Osteoblast (primary cell): ENCODE results near the gene UBA52. TPM values are rescaled to one million over a fixed set of nuclear protein-coding genes. Genes with fewer than 3 reads are reported as not detected.

Experiments
- DNase-seq: peaks from one replicate; pipeline ENCODE4 v3.0.0; 2011; ENCODE audit warnings: low spot score, mixed read lengths; ENCODE audit not compliant: insufficient read length; ENCODE audit errors: missing footprints
- H2AFZ ChIP-seq: 2 replicates; pipeline ENCODE4 v1.6.0; 2011; ENCODE audit warnings: mild to moderate bottlenecking, low read length
- H3K27ac ChIP-seq: 2 replicates; pipeline ENCODE4 v1.5.1; 2011; ENCODE audit warnings: mild to moderate bottlenecking, low read depth, low read length, moderate library complexity
- H3K27me3 ChIP-seq: 2 replicates; pipeline ENCODE4 v1.6.0; 2012; ENCODE audit warnings: mild to moderate bottlenecking, control low read depth, inconsistent platforms, low read length, moderate library complexity; ENCODE audit not compliant: insufficient read depth
- H3K36me3 ChIP-seq: 2 replicates; pipeline ENCODE4 v1.5.1; 2011; ENCODE audit warnings: mild to moderate bottlenecking, low read length, control low read depth, moderate library complexity; ENCODE audit not compliant: insufficient read depth
- H3K4me1 ChIP-seq: 2 replicates; pipeline ENCODE4 v1.5.1; 2011; ENCODE audit warnings: mild to moderate bottlenecking, low read length, control low read depth, moderate library complexity; ENCODE audit not compliant: insufficient read depth
- H3K4me2 ChIP-seq: 2 replicates; pipeline ENCODE4 v1.6.0; 2011; ENCODE audit warnings: mild to moderate bottlenecking, low read length; ENCODE audit not compliant: insufficient read depth
- H3K4me3 ChIP-seq: fragments of 200-600 bp; sonication (generic); 3 replicates; pipeline ENCODE4 v1.5.1; 2012; ENCODE audit warnings: mild to moderate bottlenecking, low read length, inconsistent platforms; ENCODE audit not compliant: insufficient read depth
- H3K79me2 ChIP-seq: 2 replicates; pipeline ENCODE4 v1.6.0; 2012; ENCODE audit warnings: mild to moderate bottlenecking, low read length, control low read depth, inconsistent platforms; ENCODE audit not compliant: insufficient read depth
- H3K9me3 ChIP-seq: 2 replicates; pipeline ENCODE4 v1.5.1; 2011; ENCODE audit warnings: low read depth, low read length, control low read depth
- H4K20me1 ChIP-seq: 2 replicates; pipeline ENCODE4 v1.6.0; 2012; ENCODE audit warnings: mild to moderate bottlenecking, low read length, control low read depth; ENCODE audit not compliant: insufficient read depth
- total RNA-seq: library from RNA; depleted of rRNA; stranded (reverse); fragments of >200 nt; gene quantifications from 2 replicates; pipeline ENCODE4 v1.2.3, GENCODE V29; 2012
- TF ChIP-seq, protein P1 (sequence below): IDR thresholded peaks from 2 replicates; pipeline ENCODE4 v1.5.1; 2011; ENCODE audit warnings: mild to moderate bottlenecking, low read depth, low read length, moderate library complexity; ENCODE audit errors: extremely low read depth

UBA52 gene
- total RNA-seq, 1 donor = 554 TPM

DNA sequence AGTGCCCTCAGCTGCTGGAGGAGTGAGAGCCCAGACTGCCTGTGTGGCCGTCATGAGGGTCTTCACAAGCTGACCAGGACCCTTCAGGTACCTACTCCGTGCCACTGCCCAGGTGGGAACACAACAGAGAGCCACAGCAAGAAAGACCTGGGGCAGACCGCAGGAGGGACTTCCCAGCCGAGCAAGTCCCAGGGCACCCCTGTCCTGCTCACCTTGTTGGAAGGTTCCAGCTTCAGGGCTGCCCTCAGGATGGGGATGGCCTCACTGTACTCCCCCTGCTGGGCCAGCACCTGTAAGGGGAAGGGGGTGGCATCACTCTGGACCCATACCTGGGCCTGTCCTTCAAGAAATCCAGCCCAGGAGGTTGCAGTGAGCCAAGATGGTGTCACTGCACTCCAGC, 38.6 kb upstream of the UBA52 start:
- H3K27ac ChIP-seq = no peak overlapping the region
- no peak overlapping the region for H3K4me3 ChIP-seq
- no peaks in the 10 kb centered on the region for H3K4me1 ChIP-seq
- TF ChIP-seq, protein P1, sequence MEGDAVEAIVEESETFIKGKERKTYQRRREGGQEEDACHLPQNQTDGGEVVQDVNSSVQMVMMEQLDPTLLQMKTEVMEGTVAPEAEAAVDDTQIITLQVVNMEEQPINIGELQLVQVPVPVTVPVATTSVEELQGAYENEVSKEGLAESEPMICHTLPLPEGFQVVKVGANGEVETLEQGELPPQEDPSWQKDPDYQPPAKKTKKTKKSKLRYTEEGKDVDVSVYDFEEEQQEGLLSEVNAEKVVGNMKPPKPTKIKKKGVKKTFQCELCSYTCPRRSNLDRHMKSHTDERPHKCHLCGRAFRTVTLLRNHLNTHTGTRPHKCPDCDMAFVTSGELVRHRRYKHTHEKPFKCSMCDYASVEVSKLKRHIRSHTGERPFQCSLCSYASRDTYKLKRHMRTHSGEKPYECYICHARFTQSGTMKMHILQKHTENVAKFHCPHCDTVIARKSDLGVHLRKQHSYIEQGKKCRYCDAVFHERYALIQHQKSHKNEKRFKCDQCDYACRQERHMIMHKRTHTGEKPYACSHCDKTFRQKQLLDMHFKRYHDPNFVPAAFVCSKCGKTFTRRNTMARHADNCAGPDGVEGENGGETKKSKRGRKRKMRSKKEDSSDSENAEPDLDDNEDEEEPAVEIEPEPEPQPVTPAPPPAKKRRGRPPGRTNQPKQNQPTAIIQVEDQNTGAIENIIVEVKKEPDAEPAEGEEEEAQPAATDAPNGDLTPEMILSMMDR = no peak
- peak; percentile 54 for DNase-seq
- H3K4me2 ChIP-seq = no peak overlapping the region
- H3K9me3 ChIP-seq = no peaks in the 10 kb centered on the region
- no peaks in the 10 kb centered on the region for H4K20me1 ChIP-seq
- no peaks in the 10 kb centered on the region for H3K79me2 ChIP-seq
- H2AFZ ChIP-seq = no peak overlapping the region
- no peaks in the 10 kb centered on the region for H3K27me3 ChIP-seq
- peaks cover 40% of the 10 kb centered on the region for H3K36me3 ChIP-seq

DNA sequence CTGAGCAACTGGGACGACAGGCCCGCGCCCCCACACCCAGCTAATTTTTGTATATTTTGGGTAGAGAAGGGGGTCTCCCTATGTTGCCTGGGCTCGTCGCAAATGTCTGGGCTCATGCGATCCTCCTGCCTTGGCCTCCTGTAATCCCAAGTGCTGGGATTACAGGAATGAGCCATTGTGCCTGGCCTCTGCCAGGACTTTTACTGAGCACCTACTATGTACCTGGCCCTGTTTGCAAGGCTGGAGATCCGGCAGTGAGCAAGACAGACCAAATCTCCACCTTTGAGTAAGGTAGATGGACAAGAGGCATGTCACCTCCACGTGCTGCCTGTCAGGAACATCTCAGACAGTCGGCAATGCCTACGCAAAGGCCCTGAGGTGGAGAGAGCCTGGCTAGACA, 35.2 kb upstream of the UBA52 start:
- H3K36me3 ChIP-seq = peaks cover 61% of the 10 kb centered on the region
- no peak overlapping the region for H3K4me2 ChIP-seq

DNA sequence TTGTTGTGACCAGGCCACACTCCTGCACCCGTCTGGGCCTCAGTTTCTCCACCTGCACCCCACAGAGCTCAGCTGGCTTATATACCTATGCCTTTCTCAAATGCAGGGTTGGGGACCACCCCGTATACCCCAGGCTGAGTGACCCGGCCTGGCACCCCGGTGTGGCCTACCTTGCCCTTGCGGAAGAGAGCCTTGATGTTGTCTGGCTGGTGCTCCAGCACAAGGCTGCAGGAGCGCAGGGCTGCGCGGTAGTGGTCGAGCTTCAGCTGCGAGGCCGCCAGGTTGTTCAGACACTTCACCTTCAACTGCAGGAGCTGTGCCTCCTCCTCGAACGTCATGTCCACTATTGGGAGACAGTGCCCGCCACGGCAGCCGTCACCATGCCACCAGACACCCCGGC, 34.2 kb upstream of the UBA52 start:
- Histone ChIP-seq H3K27me3 (no peaks in the 10 kb centered on the region), H3K9me3 (no peaks in the 10 kb centered on the region), H3K27ac (no peak overlapping the region), H3K4me3 (no peak overlapping the region), H2AFZ (no peak overlapping the region), H3K36me3 (peaks cover 53% of the 10 kb centered on the region), H3K79me2 (peaks cover 14% of the 10 kb centered on the region), H4K20me1 (peaks cover 4% of the 10 kb centered on the region), H3K4me2 (no peak overlapping the region), H3K4me1 (peaks cover 8% of the 10 kb centered on the region)
- TF ChIP-seq, protein P1 = no peak
- no peak for DNase-seq

More for the DNA sequence above, 35.2 kb upstream of the UBA52 start:
- TF ChIP-seq, protein P1 = no peak
- no peak for DNase-seq
- H4K20me1 ChIP-seq = no peaks in the 10 kb centered on the region
- H3K79me2 ChIP-seq = peaks cover 4% of the 10 kb centered on the region
- H3K9me3 ChIP-seq = no peaks in the 10 kb centered on the region
- no peak overlapping the region for H3K4me3 ChIP-seq
- no peak overlapping the region for H3K27ac ChIP-seq
- no peak overlapping the region for H2AFZ ChIP-seq
- H3K4me1 ChIP-seq = no peaks in the 10 kb centered on the region
- H3K27me3 ChIP-seq = no peaks in the 10 kb centered on the region

DNA sequence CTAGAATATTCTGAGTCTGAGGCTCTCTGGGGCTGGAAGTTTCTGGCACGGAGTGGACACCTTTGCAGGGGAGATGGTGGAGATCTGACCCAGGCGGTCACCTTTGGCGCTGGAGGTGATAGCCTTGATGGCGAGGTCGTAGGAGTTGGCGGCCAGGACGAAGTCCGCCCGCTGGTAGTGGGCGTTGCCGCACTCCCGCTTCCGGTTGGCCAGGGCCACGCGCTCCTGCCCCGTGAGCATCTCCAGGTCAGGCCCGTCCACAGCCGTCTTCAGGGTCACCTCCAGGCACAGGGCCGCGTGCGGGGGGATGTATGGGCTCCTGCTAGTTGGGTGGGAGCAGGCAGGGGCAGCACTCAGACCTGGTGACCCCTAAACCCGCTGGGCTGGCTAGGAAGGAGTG, 33.5 kb upstream of the UBA52 start:
- Histone ChIP-seq H3K4me1 (peaks cover 9% of the 10 kb centered on the region), H3K9me3 (no peaks in the 10 kb centered on the region), H3K36me3 (peaks cover 47% of the 10 kb centered on the region), H2AFZ (no peak overlapping the region), H3K4me2 (no peak overlapping the region), H3K27me3 (no peaks in the 10 kb centered on the region), H4K20me1 (peaks cover 4% of the 10 kb centered on the region), H3K27ac (no peak overlapping the region), H3K4me3 (no peak overlapping the region), H3K79me2 (peaks cover 19% of the 10 kb centered on the region)
- no peak for DNase-seq
- TF ChIP-seq, protein P1 = no peak
